Neuronal stem cell (in vitro differentiated cells): Measurements from ENCODE around the gene AKT1S1.

ENCODE experiments used
- DNase-seq: peaks from one replicate; pipeline ENCODE4 v3.0.0-alpha.2; 2013; ENCODE audit warnings: low spot score
- H2AFZ ChIP-seq: one replicate; pipeline ENCODE4 v1.6.1; 2013; ENCODE audit warnings: mild to moderate bottlenecking, low read length, inconsistent platforms
- H2AK5ac ChIP-seq: 2 replicates; pipeline ENCODE4 v1.6.1; 2013; ENCODE audit warnings: low read depth, mild to moderate bottlenecking, inconsistent platforms, low read length, moderate library complexity, mixed read lengths
- H2BK120ac ChIP-seq: 2 replicates; pipeline ENCODE4 v1.6.1; 2013; ENCODE audit warnings: low read depth, mild to moderate bottlenecking, inconsistent platforms, low read length, moderate library complexity, mixed read lengths
- H2BK12ac ChIP-seq: one replicate; pipeline ENCODE4 v1.6.1; 2013; ENCODE audit warnings: low read length, inconsistent platforms
- H2BK15ac ChIP-seq: 2 replicates; pipeline ENCODE4 v1.6.1; 2013; ENCODE audit warnings: mild to moderate bottlenecking, low read length, inconsistent platforms, mixed read lengths
- H2BK5ac ChIP-seq: one replicate; pipeline ENCODE4 v1.6.1; 2013; ENCODE audit warnings: inconsistent platforms, mild to moderate bottlenecking, low read length, moderate library complexity
- H3K14ac ChIP-seq: one replicate; pipeline ENCODE4 v1.6.1; 2013; ENCODE audit warnings: low read length, inconsistent platforms
- H3K18ac ChIP-seq: 2 replicates; pipeline ENCODE4 v1.6.1; 2013; ENCODE audit warnings: low read length, inconsistent platforms
- H3K23ac ChIP-seq: 2 replicates; pipeline ENCODE4 v1.6.1; 2013; ENCODE audit warnings: low read depth, mild to moderate bottlenecking, mixed read lengths, low read length, inconsistent platforms; ENCODE audit not compliant: poor library complexity
- H3K27ac ChIP-seq: replicated peaks from 3 replicates; pipeline ENCODE4 v1.5.1; 2013; ENCODE audit warnings: low read length, inconsistent platforms
- H3K27me3 ChIP-seq, 3 experiments: 2 replicates each; pipeline ENCODE4 v1.6.1; 2013; ENCODE audit warnings: low read length in 3 of 3, mild to moderate bottlenecking in 2 of 3, inconsistent platforms in 1 of 3, low read depth in 1 of 3, mixed read lengths in 1 of 3, moderate library complexity in 1 of 3; ENCODE audit not compliant: control insufficient read depth in 3 of 3, insufficient read depth in 3 of 3
- H3K36me3 ChIP-seq, 2 donors: replicated peaks in 1 of 2; 2 replicates each; pipeline ENCODE4 v1.6.1; 2013; ENCODE audit warnings: low read length in 2 of 2; ENCODE audit not compliant: control insufficient read depth in 2 of 2, insufficient read depth in 2 of 2
- H3K4ac ChIP-seq: 2 replicates; pipeline ENCODE4 v1.6.1; 2013; ENCODE audit warnings: inconsistent platforms, mild to moderate bottlenecking, low read length, moderate library complexity
- H3K4me1 ChIP-seq, 2 donors: 1 replicate in 1 of 2; 2 replicates in 1 of 2; pipeline ENCODE4 v1.6.1; 2013; ENCODE audit warnings: low read length in 2 of 2, low read depth in 1 of 2; ENCODE audit not compliant: control insufficient read depth in 2 of 2, insufficient read depth in 1 of 2
- H3K4me2 ChIP-seq: one replicate; pipeline ENCODE4 v1.6.1; 2013; ENCODE audit warnings: mild to moderate bottlenecking, low read length, inconsistent platforms; ENCODE audit not compliant: insufficient read depth, poor library complexity, severe bottlenecking
- H3K4me3 ChIP-seq, 2 donors: 2 replicates each; pipeline ENCODE4 v1.5.1; 2013; ENCODE audit warnings: low read length in 2 of 2, mild to moderate bottlenecking in 2 of 2, inconsistent platforms in 1 of 2, moderate library complexity in 1 of 2
- H3K79me1 ChIP-seq: one replicate; pipeline ENCODE4 v1.6.1; 2013; ENCODE audit warnings: low read depth, mild to moderate bottlenecking, inconsistent platforms, low read length, moderate library complexity
- H3K9ac ChIP-seq: one replicate; pipeline ENCODE4 v1.6.1; 2013; ENCODE audit warnings: mild to moderate bottlenecking, low read depth, low read length, inconsistent platforms; ENCODE audit not compliant: poor library complexity
- H3K9me3 ChIP-seq, 2 donors: replicated peaks in 1 of 2; 2 replicates each; pipeline versions ENCODE3 to v1.6.1; 2013; ENCODE audit warnings: low read length in 2 of 2, mild to moderate bottlenecking in 2 of 2, inconsistent platforms in 1 of 2, low read depth in 1 of 2, mixed read lengths in 1 of 2, moderate library complexity in 1 of 2; ENCODE audit not compliant: control insufficient read depth in 2 of 2, insufficient read depth in 1 of 2
- H4K8ac ChIP-seq: one replicate; pipeline ENCODE4 v1.6.1; 2013; ENCODE audit warnings: low read depth, mild to moderate bottlenecking, inconsistent platforms, low read length, moderate library complexity
- H4K91ac ChIP-seq: one replicate; pipeline ENCODE4 v1.6.1; 2013; ENCODE audit warnings: low read length, low read depth, mild to moderate bottlenecking, inconsistent platforms; ENCODE audit not compliant: poor library complexity
- WGBS, 2 donors: extraction: QIAGEN DNeasy Blood & Tissue Kit; methylation state at CpG; one replicate each; pipeline ENCODE4 v1.1.7; 2013; ENCODE audit warnings: missing lambda C conversion rate in 2 of 2, mixed read lengths in 1 of 2; ENCODE audit not compliant: insufficient read length in 2 of 2, insufficient replicate concordance in 1 of 2; ENCODE audit errors: extremely low coverage in 2 of 2; 5-methylcytosine and 5-hydroxymethylcytosine counted together

AKT1S1 gene

GRCh38 chr19:49908480-49909420 is 31.6 kb upstream of the AKT1S1 start:
- Histone ChIP-seq H2BK15ac (no peak overlapping the region), H3K18ac (no peak overlapping the region), H3K27me3 (no peaks in the 10 kb centered on the region), H3K23ac (no peak overlapping the region), H2BK5ac (no peak overlapping the region), H3K4me2 (peak overlapping the region; percentile 25), H3K79me1 (peaks cover 18% of the 10 kb centered on the region), H3K14ac (peak overlapping the region; percentile 32), H2BK120ac (no peak overlapping the region), H3K9me3 (peaks cover 0 to 2% of the 10 kb centered on the region in 2 donors), H3K9ac (peak overlapping the region; percentile 60), H3K4me3 (no peak overlapping the region), H2AFZ (no peak overlapping the region), H3K4me1 (no peaks in the 10 kb centered on the region), H2AK5ac (no peak overlapping the region), H3K36me3 (peaks cover 52 to 78% of the 10 kb centered on the region in 2 donors), H4K91ac (no peak overlapping the region), H2BK12ac (no peak overlapping the region), H3K4ac (no peak overlapping the region), H4K8ac (no peak overlapping the region), H3K27ac (no peak overlapping the region)
- DNase-seq = no peak
- WGBS, 2 donors = no CpG with 5 or more reads among the region's 37 CpGs

DNA sequence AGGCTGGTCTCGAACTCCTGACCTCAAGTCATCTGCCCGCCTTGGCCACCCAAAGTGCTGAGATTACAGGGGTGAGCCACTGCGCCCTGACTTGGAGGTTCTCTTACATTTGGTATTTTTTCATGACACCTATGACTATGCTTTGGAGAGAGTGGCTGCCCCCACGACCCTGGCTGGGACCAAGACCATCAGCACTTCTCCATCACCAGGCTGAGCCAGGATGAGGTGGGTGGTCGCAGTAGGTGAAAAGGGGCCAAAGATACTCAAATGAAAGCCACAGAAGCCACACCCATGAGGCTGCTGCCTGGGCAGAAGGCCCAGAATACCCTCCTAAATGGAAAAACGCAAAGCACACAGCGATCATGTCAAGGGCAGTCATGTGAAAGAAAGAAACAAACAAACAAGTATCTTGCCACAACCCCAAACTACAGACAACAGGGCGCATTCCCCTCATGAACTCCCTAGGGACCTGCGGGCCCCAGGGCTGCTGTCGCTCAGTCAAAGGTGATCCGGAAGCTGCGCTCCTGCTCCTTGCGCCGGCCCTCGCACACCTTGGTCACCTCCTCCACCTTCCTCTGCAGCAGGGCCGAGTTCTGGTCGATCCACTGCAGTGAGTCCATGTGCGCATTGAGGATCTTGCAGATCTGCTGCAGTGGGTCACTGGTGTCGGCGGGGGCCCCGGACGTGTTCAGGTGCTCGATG is 30.7 kb upstream of the AKT1S1 start:
- Histone ChIP-seq H3K36me3 (peaks cover 44 to 69% of the 10 kb centered on the region in 2 donors), H3K4ac (no peak overlapping the region)

DNA sequence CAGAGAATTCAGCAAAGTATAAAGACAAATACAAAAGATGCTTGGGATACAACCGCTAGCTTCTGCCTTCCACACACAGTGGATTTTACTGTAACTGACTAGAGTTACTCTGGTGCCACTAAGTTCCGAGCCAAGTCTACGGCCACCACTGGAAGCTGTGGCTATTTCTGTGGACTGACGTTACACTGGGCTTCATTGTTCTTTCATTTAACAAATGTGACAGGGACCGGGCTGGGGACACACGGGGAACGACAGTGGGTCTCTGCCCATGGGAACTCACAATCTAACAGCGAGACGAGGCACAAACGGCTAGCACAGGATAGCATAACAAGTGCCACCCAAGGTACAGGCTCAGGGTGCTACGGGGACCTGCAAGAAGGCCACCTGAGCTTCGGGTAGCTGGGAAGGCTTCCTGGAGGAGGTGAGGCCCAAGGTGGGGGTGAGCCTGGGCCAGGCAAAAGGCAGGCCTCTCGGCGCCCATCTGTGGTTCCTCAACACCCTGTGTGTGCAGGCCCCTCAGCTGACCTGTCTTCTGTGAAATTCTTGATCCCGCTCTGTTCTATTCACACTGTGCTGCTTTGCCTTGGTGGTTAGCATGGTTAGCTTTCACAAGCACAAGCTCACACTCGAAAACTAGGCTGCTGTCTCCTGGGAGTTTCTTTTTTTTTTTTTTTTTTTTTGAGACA is 29.9 kb upstream of the AKT1S1 start:
- H2AK5ac ChIP-seq = no peak overlapping the region

More for the DNA sequence above, 30.7 kb upstream of the AKT1S1 start:
- whole genome bisulfite sequencing, 2 donors = no CpG with 5 or more reads among the region's 23 CpGs
- Histone ChIP-seq H2BK12ac (no peak overlapping the region), H3K79me1 (peaks cover 13% of the 10 kb centered on the region), H2AFZ (no peak overlapping the region), H3K27me3 (no peaks in the 10 kb centered on the region), H2BK120ac (no peak overlapping the region), H3K9ac (peak overlapping the region; percentile 60), H3K4me1 (no peaks in the 10 kb centered on the region), H2BK15ac (no peak overlapping the region), H3K23ac (no peak overlapping the region), H3K27ac (no peak overlapping the region), H3K4me3 (no peak overlapping the region), H3K14ac (no peak overlapping the region), H2BK5ac (no peak overlapping the region), H4K91ac (no peak overlapping the region), H3K4me2 (no peak overlapping the region), H3K18ac (no peak overlapping the region), H3K9me3 (peaks cover 0 to 2% of the 10 kb centered on the region in 2 donors), H2AK5ac (no peak overlapping the region), H4K8ac (no peak overlapping the region)
- DNase-seq = no peak

More for the DNA sequence above, 29.9 kb upstream of the AKT1S1 start:
- H4K91ac ChIP-seq = no peak overlapping the region
- WGBS, 2 donors = no CpG with 5 or more reads among the region's 16 CpGs
- no peaks in the 10 kb centered on the region for H3K4me1 ChIP-seq
- no peak overlapping the region for H4K8ac ChIP-seq
- no peak overlapping the region for H2BK5ac ChIP-seq
- H3K4ac ChIP-seq = no peak overlapping the region
- H3K36me3 ChIP-seq = peaks cover 38 to 62% of the 10 kb centered on the region in 2 donors
- no peak overlapping the region for H2AFZ ChIP-seq
- H3K18ac ChIP-seq = no peak overlapping the region
- H3K27me3 ChIP-seq = no peaks in the 10 kb centered on the region
- H3K9ac ChIP-seq = no peak overlapping the region
- no peak overlapping the region for H2BK120ac ChIP-seq
- H3K9me3 ChIP-seq = peaks cover 0 to 2% of the 10 kb centered on the region in 2 donors
- H3K23ac ChIP-seq = peak overlapping the region; percentile 37
- no peak overlapping the region for H2BK15ac ChIP-seq
- H3K4me2 ChIP-seq = no peak overlapping the region
- H3K4me3 ChIP-seq = peak overlapping the region in 1 of 2 donors; percentile 42
- DNase-seq = no peak
- H3K79me1 ChIP-seq = peaks cover 11% of the 10 kb centered on the region
- H2BK12ac ChIP-seq = no peak overlapping the region
- no peak overlapping the region for H3K14ac ChIP-seq
- H3K27ac ChIP-seq = no peak overlapping the region
